ENCODE results near the gene ZNF319.

The ZNF319 gene

GRCh38 chr16:57999366-57999970 lies 1.0 kb downstream of the ZNF319 start:
- FAIRE-seq: peak; percentile 80
- no peak for DNase-seq (ENCODE audit: insufficient read length, low spot score)

- DNase-seq (ENCODE audit: insufficient read length, low spot score): no peak
- no peak for FAIRE-seq
Measured at GRCh38 chr16:57998992-57999365, 1.5 kb downstream of the ZNF319 start.

- FAIRE-seq (no peak), DNase-seq (ENCODE audit: insufficient read length, low spot score) (no peak)
Measured at GRCh38 chr16:57998486-57998885, 2.0 kb downstream of the ZNF319 start.

GRCh38 chr16:57997528-57998265 lies 2.8 kb downstream of the ZNF319 start:
- no peak for FAIRE-seq
- DNase-seq (ENCODE audit: insufficient read length, low spot score): no peak

GRCh38 chr16:57997176-57997527 lies 3.3 kb downstream of the ZNF319 start:
- no peak for FAIRE-seq
- DNase-seq (ENCODE audit: insufficient read length, low spot score): no peak

GRCh38 chr16:57996406-57997175 lies 3.9 kb downstream of the ZNF319 start:
- no peak for DNase-seq (ENCODE audit: insufficient read length, low spot score)
- FAIRE-seq: no peak

GRCh38 chr16:57995721-57996405 lies 4.6 kb downstream of the ZNF319 start:
- no peak for DNase-seq (ENCODE audit: insufficient read length, low spot score)
- FAIRE-seq: no peak

GRCh38 chr16:57994778-57995177 lies 5.7 kb downstream of the ZNF319 start:
- FAIRE-seq: peak; percentile 59

GRCh38 chr16:57994361-57994760 lies 6.1 kb downstream of the ZNF319 start:
- FAIRE-seq (no peak), DNase-seq (ENCODE audit: insufficient read length, low spot score) (no peak)

More at GRCh38 chr16:57994778-57995177, 5.7 kb downstream of the ZNF319 start:
- DNase-seq (ENCODE audit: insufficient read length, low spot score): no peak

GRCh38 chr16:57993897-57994296 lies 6.6 kb downstream of the ZNF319 start:
- DNase-seq (ENCODE audit: insufficient read length, low spot score) (no peak), FAIRE-seq (peak; percentile 46)

- no peak for DNase-seq (ENCODE audit: insufficient read length, low spot score)
- FAIRE-seq: no peak
Measured at GRCh38 chr16:57993438-57993837, 7.0 kb downstream of the ZNF319 start.

- no peak for FAIRE-seq
- no peak for DNase-seq (ENCODE audit: insufficient read length, low spot score)
Measured at GRCh38 chr16:57992084-57992483, 8.4 kb downstream of the ZNF319 start.

- FAIRE-seq (no peak), DNase-seq (ENCODE audit: insufficient read length, low spot score) (no peak)
Measured at GRCh38 chr16:57991551-57992059, 8.9 kb downstream of the ZNF319 start.

- FAIRE-seq: no peak
- no peak for DNase-seq (ENCODE audit: insufficient read length, low spot score)
Measured at GRCh38 chr16:57988929-57989328, 11.5 kb downstream of the ZNF319 start.

- FAIRE-seq: no peak
- no peak for DNase-seq (ENCODE audit: insufficient read length, low spot score)
Measured at GRCh38 chr16:57987441-57988177, 12.9 kb downstream of the ZNF319 start.

- FAIRE-seq (no peak), DNase-seq (ENCODE audit: insufficient read length, low spot score) (no peak)
Measured at GRCh38 chr16:57986196-57986595, 14.3 kb downstream of the ZNF319 start.

- FAIRE-seq (no peak), DNase-seq (ENCODE audit: insufficient read length, low spot score) (no peak)
Measured at GRCh38 chr16:57985204-57986181, 15.0 kb downstream of the ZNF319 start.

GRCh38 chr16:57984443-57985203 lies 15.8 kb downstream of the ZNF319 start:
- FAIRE-seq (peak; percentile 92), DNase-seq (ENCODE audit: insufficient read length, low spot score) (peak; percentile 83)

Data from HTR-8/SVneo (cell line).